A549 (cell line): Measurements from ENCODE around the gene B9D1. TPM values are rescaled to one million over a fixed set of nuclear protein-coding genes. Genes with fewer than 3 reads are reported as not detected.

Experiments
- ATAC-seq, 2 experiments: fragments of 200-7000 bp in 1 of 2; fragments of >200 bp in 1 of 2; cut with Nextera tagmentation in 1 of 2; cut with Tn5 transposase in 1 of 2; 3 replicates each; pipeline versions ENCODE4 v1.8.0 to v1.9.1; 2018 to 2020; ENCODE audit warnings: mild to moderate bottlenecking in 1 of 2, moderate library complexity in 1 of 2
- CTCF ChIA-PET: fragments of 300-600 bp; sonication (Branson Sonifier 250); formaldehyde crosslinking; extraction: SDS; loops from one replicate; lab custom pipeline; 2021; ENCODE audit warnings: antibody characterized with exemption, inconsistent platforms; lab: Yijun Ruan, JAX
- POLR2A ChIA-PET: fragments of 350-600 bp; formaldehyde crosslinking; extraction: SDS; loops from one replicate; lab custom pipeline; 2021; ENCODE audit warnings: antibody characterized with exemption, inconsistent platforms; lab: Yijun Ruan, JAX
- DNase-seq, 2 experiments: peaks; one replicate each; pipeline versions ENCODE4 v3.0.0 to v3.0.0-alpha.2; 2011 to 2016; ENCODE audit warnings: low read depth in 1 of 2, low spot score in 1 of 2
- FAIRE-seq: peaks from 2 replicates; lab custom pipeline; 2011; peaks lifted over from hg19 to GRCh38; lab: Jason Lieb, UNC
- H3K27ac ChIP-seq, 2 experiments: fragments of >200 bp; sonication (Bioruptor Twin); formaldehyde crosslinking; 3 replicates each; pipeline ENCODE4 v1.5.1; 2016 to 2017
- H3K4me1 ChIP-seq: fragments of >200 bp; sonication (Bioruptor Twin); formaldehyde crosslinking; 3 replicates; pipeline ENCODE4 v1.6.1; 2016
- H3K4me2 ChIP-seq: fragments of >200 bp; sonication (Bioruptor Twin); formaldehyde crosslinking; 3 replicates; pipeline ENCODE4 v1.6.1; 2016
- H3K4me3 ChIP-seq: fragments of >200 bp; sonication (Bioruptor Twin); formaldehyde crosslinking; 3 replicates; pipeline ENCODE4 v1.5.1; 2016
- H3K9me3 ChIP-seq: fragments of >200 bp; sonication (Bioruptor Twin); formaldehyde crosslinking; 3 replicates; pipeline ENCODE4 v1.6.1; 2016
- CHD2 ChIP-seq: fragments of 150-350 bp; IDR thresholded peaks from 2 replicates; pipeline ENCODE4 v1.6.1; 2014; ENCODE audit warnings: low read length; ENCODE audit not compliant: partially characterized antibody
- EHF ChIP-seq: fragments of 250-450 bp; sonication (Bioruptor Pico); IDR thresholded peaks from 2 replicates; pipeline ENCODE4 v1.5.0; 2020; ENCODE audit warnings: mild to moderate bottlenecking
- EHMT2 ChIP-seq: fragments of 200-600 bp; sonication (generic); IDR thresholded peaks from 2 replicates; pipeline ENCODE4 v1.6.1; 2016; ENCODE audit warnings: antibody characterized with exemption, low read depth, mild to moderate bottlenecking, moderate library complexity
- FOSB ChIP-seq: fragments of 250-450 bp; sonication (Bioruptor Pico); IDR thresholded peaks from 2 replicates; pipeline ENCODE4 v1.5.0; 2020; ENCODE audit warnings: mild to moderate bottlenecking, moderate library complexity
- HDAC2 ChIP-seq: fragments of 200-600 bp; sonication (generic); IDR thresholded peaks from 2 replicates; pipeline ENCODE4 v1.6.1; 2016
- HEYL ChIP-seq: fragments of 250-450 bp; sonication (Bioruptor Pico); IDR thresholded peaks from 2 replicates; pipeline ENCODE4 v1.8.0; 2021; ENCODE audit warnings: mild to moderate bottlenecking, moderate library complexity
- JUNB ChIP-seq: fragments of >200 bp; sonication (Bioruptor Twin); formaldehyde crosslinking; IDR thresholded peaks from 2 replicates; pipeline ENCODE4 v1.6.1; 2016
- KDM1A ChIP-seq: fragments of 200-600 bp; sonication (generic); IDR thresholded peaks from 2 replicates; pipeline ENCODE4 v1.6.1; 2016; ENCODE audit warnings: low read depth, mild to moderate bottlenecking
- NPAS2 ChIP-seq: fragments of 250-450 bp; sonication (Bioruptor Pico); IDR thresholded peaks from 2 replicates; pipeline ENCODE4 v1.8.0; 2022; ENCODE audit warnings: mild to moderate bottlenecking, moderate library complexity, borderline replicate concordance
- PHF8 ChIP-seq: fragments of 200-600 bp; sonication (generic); IDR thresholded peaks from 2 replicates; pipeline ENCODE4 v1.6.1; 2016; ENCODE audit warnings: low read depth, mild to moderate bottlenecking, antibody characterized with exemption, moderate library complexity, borderline replicate concordance
- RARB ChIP-seq: fragments of 250-450 bp; sonication (Bioruptor Pico); IDR thresholded peaks from 2 replicates; pipeline ENCODE4 v1.8.0; 2021; ENCODE audit warnings: mild to moderate bottlenecking, moderate library complexity
- RFX5 ChIP-seq: fragments of 450-650 bp; IDR thresholded peaks from 2 replicates; pipeline ENCODE4 v1.7.1; 2014; ENCODE audit warnings: antibody characterized with exemption, mild to moderate bottlenecking, moderate library complexity
- RNF2 ChIP-seq: fragments of 200-600 bp; sonication (generic); IDR thresholded peaks from 2 replicates; pipeline ENCODE4 v1.6.1; 2016; ENCODE audit warnings: low read depth, mild to moderate bottlenecking, antibody characterized with exemption, moderate library complexity, borderline replicate concordance
- SREBF2 ChIP-seq: fragments of 450-650 bp; IDR thresholded peaks from 2 replicates; pipeline ENCODE4 v1.6.1; 2014; ENCODE audit warnings: mild to moderate bottlenecking, moderate library complexity
- TFCP2L1 ChIP-seq: fragments of 250-450 bp; sonication (Bioruptor Pico); IDR thresholded peaks from 2 replicates; pipeline ENCODE4 v1.5.0; 2021; ENCODE audit warnings: mild to moderate bottlenecking
- ZSCAN20 ChIP-seq: fragments of 250-450 bp; sonication (Bioruptor Pico); IDR thresholded peaks from 2 replicates; pipeline ENCODE4 v1.8.0; 2022; ENCODE audit warnings: mild to moderate bottlenecking, moderate library complexity
- WGBS: methylation state at CpG from one replicate; pipeline ENCODE4 v1.1.6; 2017; ENCODE audit errors: missing lambda C conversion rate; 5-methylcytosine and 5-hydroxymethylcytosine counted together
- polyA plus RNA-seq, 4 experiments: library from polyadenylated mRNA; depleted of rRNA in 3 of 4; stranded (reverse); fragments of >200 nt; fragmentation: RNase III in 1 of 4; extraction: RNeasy Plus Mini Kit Qiagen cat#74134 plus additional on column Dnase treatment in 1 of 4; gene quantifications; 2 replicates in 3 of 4; 3 replicates in 1 of 4; pipeline ENCODE4 v1.2.3, GENCODE V29; 2011 to 2017
- TF ChIP-seq, protein P1 (sequence below): IDR thresholded peaks from 2 replicates; pipeline ENCODE4 v1.6.1; 2012
- TF ChIP-seq, protein P2 (sequence below): fragments of 150-350 bp; IDR thresholded peaks from 2 replicates; pipeline ENCODE4 v1.6.1; 2014; ENCODE audit warnings: low read depth, mild to moderate bottlenecking, low read length
- TF ChIP-seq, protein P3 (sequence below): fragments of 200-600 bp; sonication (generic); IDR thresholded peaks from 2 replicates; pipeline ENCODE4 v1.6.1; 2016; ENCODE audit warnings: antibody characterized with exemption, mild to moderate bottlenecking, moderate library complexity
- TF ChIP-seq, protein P4 (sequence below): fragments of 250-450 bp; sonication (Bioruptor Pico); IDR thresholded peaks from 2 replicates; pipeline ENCODE4 v1.5.0; 2021; ENCODE audit warnings: mild to moderate bottlenecking, moderate library complexity, borderline replicate concordance

B9D1 gene
- polyA plus RNA-seq, 2 of the 4 experiments (the other 2 are of a cell fraction) = 48.2 to 60.6 TPM

DNA sequence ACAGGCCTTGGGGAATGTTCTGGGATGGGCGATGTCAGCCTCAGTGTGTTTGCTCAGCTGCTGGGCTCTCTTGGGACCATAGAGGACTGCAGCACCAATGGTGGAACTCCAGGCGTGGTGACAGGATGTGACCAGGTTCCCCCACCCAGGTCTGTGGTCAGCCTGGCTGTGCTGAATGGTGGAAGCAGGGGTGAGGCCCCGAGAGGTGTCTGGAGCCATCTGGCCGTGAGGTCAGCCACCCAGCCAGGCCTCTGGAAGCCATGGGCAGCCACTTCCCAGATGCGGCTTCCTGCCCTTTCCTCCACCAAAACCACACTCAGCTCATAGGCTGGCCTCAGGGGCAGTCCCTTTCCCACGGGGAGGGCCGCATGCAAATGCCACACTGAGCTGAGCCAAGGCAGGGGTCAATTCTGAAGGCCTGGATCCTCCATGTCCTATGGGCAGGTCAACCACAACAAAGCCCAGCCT is 8.0 kb upstream of the B9D1 start:
- no peaks in the 10 kb centered on the region for H3K9me3 ChIP-seq
- DNase-seq (no peak), FAIRE-seq (no peak), ATAC-seq (no peak)
- H3K4me3 ChIP-seq = no peak overlapping the region
- no peak overlapping the region for H3K4me2 ChIP-seq
- H3K27ac ChIP-seq = no peak overlapping the region
- TF ChIP-seq PHF8 = no peak
- H3K4me1 ChIP-seq = peaks cover 14% of the 10 kb centered on the region
- POLR2A ChIA-PET = interaction anchor here (1.9 kb wide), 1 partner anchor 7 kb away, joined by 9 read pairs; the partner anchor contains the start of gene MAPK7
- CTCF ChIA-PET = interaction anchor here (1.4 to 12.3 kb wide), 6 partner anchors 6 to 396 kb away, joined by 3 to 148 read pairs (median 16); partner anchors contain the start of genes B9D1 and MAPK7
- 87% methylated on average over 7 of the region's 7 CpGs for WGBS

DNA sequence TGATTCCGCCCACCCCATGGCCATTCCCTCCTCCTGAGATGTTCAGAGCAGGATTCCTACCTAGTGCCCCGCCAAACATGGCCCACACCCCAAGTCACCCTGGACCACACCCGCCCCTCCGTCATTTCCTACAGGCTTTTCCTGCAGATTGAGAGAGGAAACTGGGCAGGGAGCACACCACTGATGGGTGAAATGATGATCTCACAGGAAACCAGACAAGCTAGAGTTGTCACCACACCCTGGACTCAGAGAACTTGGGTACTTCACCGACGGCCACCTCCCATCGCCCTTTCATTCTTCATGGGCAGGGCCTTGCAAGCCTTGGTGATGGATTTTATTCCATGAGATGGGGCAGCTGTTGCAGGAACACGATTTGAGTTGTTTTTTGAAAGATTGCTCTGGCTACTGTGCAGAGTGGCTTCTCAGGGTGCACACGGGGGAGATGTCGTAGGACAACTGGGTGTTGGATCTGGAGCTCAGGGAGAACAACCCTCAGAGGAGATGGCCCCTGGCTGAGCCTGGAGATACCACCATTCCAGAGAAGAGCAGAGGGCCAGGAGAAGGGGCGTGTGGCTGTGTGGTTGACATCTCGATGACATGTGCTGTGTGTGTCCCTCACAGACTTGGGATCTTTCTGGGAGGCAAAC is 7.4 kb upstream of the B9D1 start:
- no peak for DNase-seq
- CTCF ChIA-PET = interaction anchor here (0.5 to 3.8 kb wide), 8 partner anchors 9 to 397 kb away, joined by 3 to 34 read pairs (median 4); partner anchors contain the start of genes MAPK7 and MFAP4

DNA sequence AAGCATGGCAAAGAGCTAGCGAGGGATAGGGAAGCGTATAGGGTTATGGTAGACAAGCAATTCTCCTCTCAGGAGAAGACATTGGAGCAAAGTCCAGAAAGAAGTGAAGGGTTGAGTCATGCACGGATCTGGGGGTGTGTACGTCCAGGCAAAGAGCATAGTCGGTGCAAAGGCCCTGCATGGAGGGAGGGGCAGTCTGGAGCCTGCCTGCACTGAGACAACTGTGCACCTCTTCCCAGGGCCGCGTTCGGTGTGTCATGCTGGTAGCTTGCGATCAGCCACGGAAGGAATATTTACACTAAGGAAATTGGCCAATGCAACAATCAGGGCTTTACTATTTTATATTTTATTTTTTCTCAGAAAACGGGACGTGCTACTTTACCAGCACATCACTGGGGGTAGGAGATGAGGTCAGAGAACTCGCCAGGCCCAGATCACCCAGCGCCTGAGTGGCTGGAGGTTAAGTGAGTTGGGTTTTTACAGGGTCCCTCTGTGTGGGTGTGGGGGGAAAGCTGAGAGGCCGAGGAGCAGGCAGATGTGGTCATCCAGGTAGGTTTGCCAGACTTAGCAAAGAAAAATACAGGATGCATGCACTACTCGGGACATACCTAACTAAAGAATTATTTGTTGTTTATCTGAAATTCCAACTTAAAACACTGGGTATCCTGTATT is 6.7 kb upstream of the B9D1 start:
- POLR2A ChIA-PET = interaction anchor here (1.9 kb wide), 1 partner anchor 9 kb away, joined by 9 read pairs; the partner anchor contains the start of gene MAPK7
- Histone ChIP-seq H3K27ac (peak overlapping the region in 1 of 2 experiments; percentile 16; a peak in 1 of 6 replicates), H3K4me2 (peak overlapping the region; percentile 4; the same call in 2 of the 3 replicates), H3K4me1 (peaks cover 14% of the 10 kb centered on the region), H3K9me3 (no peaks in the 10 kb centered on the region), H3K4me3 (no peak overlapping the region)
- CTCF ChIA-PET = interaction anchor here (1.0 to 3.8 kb wide), 7 partner anchors 9 to 397 kb away, joined by 3 to 34 read pairs (median 4); partner anchors contain the start of genes MAPK7 and MFAP4
- ATAC-seq = no peak
- DNase-seq = no peak
- FAIRE-seq = no peak
- 83% methylated on average over 16 of the region's 16 CpGs for WGBS
- TF ChIP-seq RARB (CRISPR knock-in tag) = no peak
- TF ChIP-seq, protein P1, sequence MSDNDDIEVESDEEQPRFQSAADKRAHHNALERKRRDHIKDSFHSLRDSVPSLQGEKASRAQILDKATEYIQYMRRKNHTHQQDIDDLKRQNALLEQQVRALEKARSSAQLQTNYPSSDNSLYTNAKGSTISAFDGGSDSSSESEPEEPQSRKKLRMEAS = no peak
- TF ChIP-seq, protein P2, sequence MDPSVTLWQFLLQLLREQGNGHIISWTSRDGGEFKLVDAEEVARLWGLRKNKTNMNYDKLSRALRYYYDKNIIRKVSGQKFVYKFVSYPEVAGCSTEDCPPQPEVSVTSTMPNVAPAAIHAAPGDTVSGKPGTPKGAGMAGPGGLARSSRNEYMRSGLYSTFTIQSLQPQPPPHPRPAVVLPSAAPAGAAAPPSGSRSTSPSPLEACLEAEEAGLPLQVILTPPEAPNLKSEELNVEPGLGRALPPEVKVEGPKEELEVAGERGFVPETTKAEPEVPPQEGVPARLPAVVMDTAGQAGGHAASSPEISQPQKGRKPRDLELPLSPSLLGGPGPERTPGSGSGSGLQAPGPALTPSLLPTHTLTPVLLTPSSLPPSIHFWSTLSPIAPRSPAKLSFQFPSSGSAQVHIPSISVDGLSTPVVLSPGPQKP = no peak
- no peak for TF ChIP-seq SREBF2
- no peak for TF ChIP-seq NPAS2 (CRISPR knock-in tag)
- no peak for TF ChIP-seq FOSB (CRISPR knock-in tag)
- TF ChIP-seq, protein P3, sequence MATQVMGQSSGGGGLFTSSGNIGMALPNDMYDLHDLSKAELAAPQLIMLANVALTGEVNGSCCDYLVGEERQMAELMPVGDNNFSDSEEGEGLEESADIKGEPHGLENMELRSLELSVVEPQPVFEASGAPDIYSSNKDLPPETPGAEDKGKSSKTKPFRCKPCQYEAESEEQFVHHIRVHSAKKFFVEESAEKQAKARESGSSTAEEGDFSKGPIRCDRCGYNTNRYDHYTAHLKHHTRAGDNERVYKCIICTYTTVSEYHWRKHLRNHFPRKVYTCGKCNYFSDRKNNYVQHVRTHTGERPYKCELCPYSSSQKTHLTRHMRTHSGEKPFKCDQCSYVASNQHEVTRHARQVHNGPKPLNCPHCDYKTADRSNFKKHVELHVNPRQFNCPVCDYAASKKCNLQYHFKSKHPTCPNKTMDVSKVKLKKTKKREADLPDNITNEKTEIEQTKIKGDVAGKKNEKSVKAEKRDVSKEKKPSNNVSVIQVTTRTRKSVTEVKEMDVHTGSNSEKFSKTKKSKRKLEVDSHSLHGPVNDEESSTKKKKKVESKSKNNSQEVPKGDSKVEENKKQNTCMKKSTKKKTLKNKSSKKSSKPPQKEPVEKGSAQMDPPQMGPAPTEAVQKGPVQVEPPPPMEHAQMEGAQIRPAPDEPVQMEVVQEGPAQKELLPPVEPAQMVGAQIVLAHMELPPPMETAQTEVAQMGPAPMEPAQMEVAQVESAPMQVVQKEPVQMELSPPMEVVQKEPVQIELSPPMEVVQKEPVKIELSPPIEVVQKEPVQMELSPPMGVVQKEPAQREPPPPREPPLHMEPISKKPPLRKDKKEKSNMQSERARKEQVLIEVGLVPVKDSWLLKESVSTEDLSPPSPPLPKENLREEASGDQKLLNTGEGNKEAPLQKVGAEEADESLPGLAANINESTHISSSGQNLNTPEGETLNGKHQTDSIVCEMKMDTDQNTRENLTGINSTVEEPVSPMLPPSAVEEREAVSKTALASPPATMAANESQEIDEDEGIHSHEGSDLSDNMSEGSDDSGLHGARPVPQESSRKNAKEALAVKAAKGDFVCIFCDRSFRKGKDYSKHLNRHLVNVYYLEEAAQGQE = no peak
- no peak for TF ChIP-seq HDAC2
- TF ChIP-seq JUNB = no peak
- TF ChIP-seq, protein P4, sequence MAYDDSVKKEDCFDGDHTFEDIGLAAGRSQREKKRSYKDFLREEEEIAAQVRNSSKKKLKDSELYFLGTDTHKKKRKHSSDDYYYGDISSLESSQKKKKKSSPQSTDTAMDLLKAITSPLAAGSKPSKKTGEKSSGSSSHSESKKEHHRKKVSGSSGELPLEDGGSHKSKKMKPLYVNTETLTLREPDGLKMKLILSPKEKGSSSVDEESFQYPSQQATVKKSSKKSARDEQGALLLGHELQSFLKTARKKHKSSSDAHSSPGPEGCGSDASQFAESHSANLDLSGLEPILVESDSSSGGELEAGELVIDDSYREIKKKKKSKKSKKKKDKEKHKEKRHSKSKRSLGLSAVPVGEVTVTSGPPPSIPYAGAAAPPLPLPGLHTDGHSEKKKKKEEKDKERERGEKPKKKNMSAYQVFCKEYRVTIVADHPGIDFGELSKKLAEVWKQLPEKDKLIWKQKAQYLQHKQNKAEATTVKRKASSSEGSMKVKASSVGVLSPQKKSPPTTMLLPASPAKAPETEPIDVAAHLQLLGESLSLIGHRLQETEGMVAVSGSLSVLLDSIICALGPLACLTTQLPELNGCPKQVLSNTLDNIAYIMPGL (CRISPR knock-in tag) = no peak
- no peak for TF ChIP-seq EHMT2

More for the DNA sequence above, 7.4 kb upstream of the B9D1 start:
- H3K4me3 ChIP-seq = no peak overlapping the region
- 92% methylated on average over 12 of the region's 12 CpGs for WGBS
- H3K9me3 ChIP-seq = no peaks in the 10 kb centered on the region
- peaks cover 14% of the 10 kb centered on the region for H3K4me1 ChIP-seq
- H3K27ac ChIP-seq = no peak overlapping the region
- H3K4me2 ChIP-seq = no peak overlapping the region
- POLR2A ChIA-PET = interaction anchor here (1.9 kb wide), 1 partner anchor 8 kb away, joined by 9 read pairs; the partner anchor contains the start of gene MAPK7
- FAIRE-seq = no peak
- TF ChIP-seq CHD2 = no peak
- no peak for TF ChIP-seq JUNB
- TF ChIP-seq, protein P3 = no peak
- TF ChIP-seq SREBF2 = no peak
- TF ChIP-seq HEYL (CRISPR knock-in tag) = no peak
- no peak for TF ChIP-seq KDM1A
- no peak for TF ChIP-seq ZSCAN20 (CRISPR knock-in tag)
- no peak for TF ChIP-seq RFX5
- TF ChIP-seq RNF2 = no peak
- no peak for TF ChIP-seq PHF8
- TF ChIP-seq EHF (CRISPR knock-in tag) = no peak
- TF ChIP-seq TFCP2L1 (CRISPR knock-in tag) = no peak
- ATAC-seq = no peak
